ENCODE measurements around the gene PIH1D2. TPM values are rescaled to one million over a fixed set of nuclear protein-coding genes. Genes with fewer than 3 reads are reported as not detected.

Gene PIH1D2
- total and polyA plus RNA-seq, 2 donors (not counting 1 experiment from before 2014, with no cell fraction given): 1.5 to 1.9 TPM

DNA sequence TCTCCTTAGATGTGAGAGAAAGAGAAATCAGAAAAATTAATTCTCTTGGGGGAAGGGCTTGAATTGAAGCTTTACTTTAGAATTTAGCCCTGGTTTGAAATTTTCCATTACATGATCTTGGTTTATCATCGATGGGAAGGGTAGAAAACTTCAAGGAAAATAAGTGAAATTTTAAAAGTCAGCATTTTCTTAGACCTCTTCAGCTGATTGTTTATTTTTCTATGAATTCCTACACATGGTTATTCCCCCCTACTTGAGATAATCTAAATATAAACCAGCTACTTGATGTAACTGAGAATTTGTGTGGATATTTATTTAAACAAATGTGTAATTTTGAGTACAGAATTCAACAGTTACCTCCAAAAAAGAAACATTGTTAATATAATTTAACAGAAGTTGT is 10.9 kb downstream of the PIH1D2 start:
- Histone ChIP-seq H3K27me3 (ENCODE audit: control insufficient read depth, insufficient read depth, low read length) (no peaks in the 10 kb centered on the region), H3K4me3 (replicated peaks in 1 of 4; ENCODE audit: control extremely low read depth in 1 of 4, insufficient read depth in 1 of 4, low read depth in 3 of 4, low read length in 4 of 4) (no peak overlapping the region), H3K9ac (ENCODE audit: insufficient read depth, low read length) (no peak overlapping the region), H2AFZ (ENCODE audit: low read length) (no peak overlapping the region), H4K20me1 (ENCODE audit: control insufficient read depth, extremely low read depth, insufficient read depth, low read length) (no peaks in the 10 kb centered on the region), H3K4me1 (ENCODE audit: control insufficient read depth, extremely low read depth, insufficient read depth, low read length) (no peaks in the 10 kb centered on the region), H3K9me3 (ENCODE audit: control insufficient read depth, insufficient read depth, low read depth, low read length) (no peaks in the 10 kb centered on the region), H3K4me2 (ENCODE audit: extremely low read depth, insufficient read depth, low read length) (no peak overlapping the region), H3K27ac (ENCODE audit: insufficient read depth, low read length) (no peak overlapping the region), H3K36me3 (ENCODE audit: control insufficient read depth, insufficient read depth, low read length) (peaks cover 5% of the 10 kb centered on the region), H3K79me2 (ENCODE audit: control insufficient read depth, insufficient read depth, low read length) (no peaks in the 10 kb centered on the region)
- peak in 1 of 2 donors; percentile 15 for DNase-seq (ENCODE audit: low read depth in 2 of 2)
- TF ChIP-seq, protein P1, sequence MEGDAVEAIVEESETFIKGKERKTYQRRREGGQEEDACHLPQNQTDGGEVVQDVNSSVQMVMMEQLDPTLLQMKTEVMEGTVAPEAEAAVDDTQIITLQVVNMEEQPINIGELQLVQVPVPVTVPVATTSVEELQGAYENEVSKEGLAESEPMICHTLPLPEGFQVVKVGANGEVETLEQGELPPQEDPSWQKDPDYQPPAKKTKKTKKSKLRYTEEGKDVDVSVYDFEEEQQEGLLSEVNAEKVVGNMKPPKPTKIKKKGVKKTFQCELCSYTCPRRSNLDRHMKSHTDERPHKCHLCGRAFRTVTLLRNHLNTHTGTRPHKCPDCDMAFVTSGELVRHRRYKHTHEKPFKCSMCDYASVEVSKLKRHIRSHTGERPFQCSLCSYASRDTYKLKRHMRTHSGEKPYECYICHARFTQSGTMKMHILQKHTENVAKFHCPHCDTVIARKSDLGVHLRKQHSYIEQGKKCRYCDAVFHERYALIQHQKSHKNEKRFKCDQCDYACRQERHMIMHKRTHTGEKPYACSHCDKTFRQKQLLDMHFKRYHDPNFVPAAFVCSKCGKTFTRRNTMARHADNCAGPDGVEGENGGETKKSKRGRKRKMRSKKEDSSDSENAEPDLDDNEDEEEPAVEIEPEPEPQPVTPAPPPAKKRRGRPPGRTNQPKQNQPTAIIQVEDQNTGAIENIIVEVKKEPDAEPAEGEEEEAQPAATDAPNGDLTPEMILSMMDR (conservative IDR thresholded peaks at IDR 0.05 in 1 of 2, IDR thresholded peaks at IDR 0.05 in 1 of 2; ENCODE audit: low read depth in 1 of 2, low read length in 2 of 2): no peak
- TF ChIP-seq EZH2 (IDR thresholded peaks at IDR 0.05; ENCODE audit: low read length, missing control alignments): no peak

DNA sequence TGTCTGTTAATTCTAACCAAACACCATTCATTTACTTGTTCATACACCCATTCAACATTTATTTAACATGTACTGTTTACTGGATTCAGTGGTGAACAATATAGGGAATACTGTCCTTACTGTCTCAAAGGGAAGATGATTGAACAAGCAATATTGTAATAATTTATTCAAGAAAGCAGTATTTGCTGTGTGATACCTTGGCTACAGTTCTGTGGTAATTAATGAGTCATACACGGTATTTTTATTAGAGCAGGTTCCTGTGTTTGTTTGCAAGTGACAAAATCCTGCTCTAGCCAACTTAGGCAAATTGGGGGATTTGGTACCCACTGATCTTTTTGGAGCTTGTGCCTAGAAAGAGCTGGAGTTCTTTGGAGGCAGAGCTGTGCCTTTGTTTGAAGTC is 15.7 kb downstream of the PIH1D2 start:
- H3K27me3 ChIP-seq (ENCODE audit: control insufficient read depth, insufficient read depth, low read length): no peaks in the 10 kb centered on the region
- TF ChIP-seq, protein P1 (conservative IDR thresholded peaks at IDR 0.05 in 1 of 2, IDR thresholded peaks at IDR 0.05 in 1 of 2; ENCODE audit: low read depth in 1 of 2, low read length in 2 of 2): no peak
- no peak overlapping the region for H2AFZ ChIP-seq (ENCODE audit: low read length)
- H3K9me3 ChIP-seq (ENCODE audit: control insufficient read depth, insufficient read depth, low read depth, low read length): no peaks in the 10 kb centered on the region
- H3K4me2 ChIP-seq (ENCODE audit: extremely low read depth, insufficient read depth, low read length): no peak overlapping the region
- H3K27ac ChIP-seq (ENCODE audit: insufficient read depth, low read length): no peak overlapping the region
- H3K4me1 ChIP-seq (ENCODE audit: control insufficient read depth, extremely low read depth, insufficient read depth, low read length): no peaks in the 10 kb centered on the region
- no peak overlapping the region for H3K9ac ChIP-seq (ENCODE audit: insufficient read depth, low read length)
- H3K4me3 ChIP-seq (replicated peaks in 1 of 4; ENCODE audit: control extremely low read depth in 1 of 4, insufficient read depth in 1 of 4, low read depth in 3 of 4, low read length in 4 of 4): no peak overlapping the region
- H3K79me2 ChIP-seq (ENCODE audit: control insufficient read depth, insufficient read depth, low read length): no peaks in the 10 kb centered on the region
- no peak for DNase-seq (ENCODE audit: low read depth in 2 of 2)
- H3K36me3 ChIP-seq (ENCODE audit: control insufficient read depth, insufficient read depth, low read length): peaks cover 4% of the 10 kb centered on the region
- no peaks in the 10 kb centered on the region for H4K20me1 ChIP-seq (ENCODE audit: control insufficient read depth, extremely low read depth, insufficient read depth, low read length)

DNA sequence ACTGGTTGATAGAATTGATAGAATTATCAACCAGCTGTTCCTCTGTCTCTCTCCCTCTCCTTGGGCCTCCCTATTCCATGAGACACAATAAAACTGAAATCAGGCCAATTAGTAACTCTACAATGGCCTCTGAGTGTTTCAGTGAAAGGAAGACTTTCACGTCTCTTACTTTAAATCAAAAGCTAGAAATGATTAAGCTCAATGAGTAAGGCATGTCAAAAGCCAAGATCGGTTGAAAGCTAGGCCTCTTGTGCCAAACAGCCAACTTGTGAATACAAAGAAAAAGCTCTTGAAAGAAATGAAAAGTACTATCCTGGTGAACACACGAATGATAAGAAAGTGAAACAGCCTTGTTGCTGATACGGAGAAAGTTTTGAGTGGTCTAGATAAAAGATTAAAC is 16.6 kb downstream of the PIH1D2 start:
- no peak overlapping the region for H3K9ac ChIP-seq (ENCODE audit: insufficient read depth, low read length)

More for the DNA sequence above, 16.6 kb downstream of the PIH1D2 start:
- peaks cover 4% of the 10 kb centered on the region for H3K36me3 ChIP-seq (ENCODE audit: control insufficient read depth, insufficient read depth, low read length)
- no peak for TF ChIP-seq EZH2 (IDR thresholded peaks at IDR 0.05; ENCODE audit: low read length, missing control alignments)
- TF ChIP-seq, protein P1 (conservative IDR thresholded peaks at IDR 0.05 in 1 of 2, IDR thresholded peaks at IDR 0.05 in 1 of 2; ENCODE audit: low read depth in 1 of 2, low read length in 2 of 2): no peak
- no peaks in the 10 kb centered on the region for H3K79me2 ChIP-seq (ENCODE audit: control insufficient read depth, insufficient read depth, low read length)
- no peak overlapping the region for H3K27ac ChIP-seq (ENCODE audit: insufficient read depth, low read length)
- H3K4me3 ChIP-seq (replicated peaks in 1 of 4; ENCODE audit: control extremely low read depth in 1 of 4, insufficient read depth in 1 of 4, low read depth in 3 of 4, low read length in 4 of 4): no peak overlapping the region
- no peaks in the 10 kb centered on the region for H3K4me1 ChIP-seq (ENCODE audit: control insufficient read depth, extremely low read depth, insufficient read depth, low read length)
- DNase-seq (ENCODE audit: low read depth in 2 of 2): no peak
- no peak overlapping the region for H2AFZ ChIP-seq (ENCODE audit: low read length)
- H3K4me2 ChIP-seq (ENCODE audit: extremely low read depth, insufficient read depth, low read length): no peak overlapping the region
- no peaks in the 10 kb centered on the region for H3K9me3 ChIP-seq (ENCODE audit: control insufficient read depth, insufficient read depth, low read depth, low read length)
- no peaks in the 10 kb centered on the region for H3K27me3 ChIP-seq (ENCODE audit: control insufficient read depth, insufficient read depth, low read length)
- H4K20me1 ChIP-seq (ENCODE audit: control insufficient read depth, extremely low read depth, insufficient read depth, low read length): no peaks in the 10 kb centered on the region
